WTC11 (cell line): Measurements from ENCODE around the gene CHST15. TPM values are rescaled to one million over a fixed set of nuclear protein-coding genes. Genes with fewer than 3 reads are reported as not detected.

Experiments used
- ATAC-seq: fragments of 200-7000 bp; cut with Tn5 transposase; 2 replicates; pipeline ENCODE4 v1.10.0; 2021; ENCODE audit warnings: mild to moderate bottlenecking, moderate library complexity
- CTCF ChIA-PET: fragments of 300-600 bp; sonication (Branson Sonifier 250); formaldehyde crosslinking; loops from one replicate; lab custom pipeline; 2021; ENCODE audit warnings: antibody characterized with exemption; lab: Charles Lee
- POLR2A ChIA-PET: fragments of 350-600 bp; sonication (Branson Sonifier 250); formaldehyde crosslinking; loops from one replicate; lab custom pipeline; 2021; ENCODE audit warnings: antibody characterized with exemption; lab: Charles Lee
- DNase-seq: peaks from one replicate; pipeline ENCODE4 v3.0.0; 2021; ENCODE audit warnings: low spot score
- H3K27ac Mint-ChIP-seq: 2 replicates; pipeline ENCODE4 v1.8.0; 2021; ENCODE audit warnings: mixed read lengths
- H3K27me3 Mint-ChIP-seq: 2 replicates; pipeline ENCODE4 v1.8.0; 2021; ENCODE audit warnings: low read depth, mild to moderate bottlenecking, moderate library complexity, mixed read lengths
- H3K36me3 Mint-ChIP-seq: 2 replicates; pipeline ENCODE4 v1.8.0; 2021; ENCODE audit warnings: mixed read lengths
- H3K4me1 Mint-ChIP-seq: 2 replicates; pipeline ENCODE4 v1.8.0; 2022; ENCODE audit warnings: mixed read lengths
- H3K4me3 Mint-ChIP-seq: 2 replicates; pipeline ENCODE4 v1.8.0; 2021; ENCODE audit warnings: mild to moderate bottlenecking, moderate library complexity, mixed read lengths
- H3K9me3 Mint-ChIP-seq: 2 replicates; pipeline ENCODE4 v1.8.0; 2021; ENCODE audit warnings: mixed read lengths
- ATF3 ChIP-seq: sonication (generic); formaldehyde crosslinking; conservative IDR thresholded peaks from 2 replicates; pipeline ENCODE4 v1.8.1; 2022; ENCODE audit warnings: mild to moderate bottlenecking, missing genetic modification reagents
- CBFB ChIP-seq: sonication (generic); formaldehyde crosslinking; IDR thresholded peaks from 2 replicates; pipeline ENCODE4 v1.8.1; 2022; ENCODE audit warnings: mild to moderate bottlenecking, low read depth, missing genetic modification reagents
- CTCF ChIP-seq: fragments of 200-600 bp; IDR thresholded peaks from 2 replicates; pipeline ENCODE4 v1.8.0; 2022; ENCODE audit warnings: antibody characterized with exemption
- ESRRA ChIP-seq: sonication (generic); formaldehyde crosslinking; IDR thresholded peaks from 2 replicates; pipeline ENCODE4 v1.8.1; 2022; ENCODE audit warnings: mild to moderate bottlenecking, missing genetic modification reagents, borderline replicate concordance
- ETV6 ChIP-seq: sonication (generic); formaldehyde crosslinking; IDR thresholded peaks from 2 replicates; pipeline ENCODE4 v1.8.1; 2022; ENCODE audit warnings: mild to moderate bottlenecking, missing genetic modification reagents
- FOXP4 ChIP-seq: sonication (generic); formaldehyde crosslinking; IDR thresholded peaks from 2 replicates; pipeline ENCODE4 v1.8.0; 2022; ENCODE audit warnings: mild to moderate bottlenecking, missing genetic modification reagents
- GTF2I ChIP-seq: fragments of 250-450 bp; sonication (Bioruptor Pico); conservative IDR thresholded peaks from 2 replicates; pipeline ENCODE4 v1.4.0; 2021; ENCODE audit warnings: mild to moderate bottlenecking
- HMGA2 ChIP-seq: fragments of 250-450 bp; sonication (Bioruptor Pico); IDR thresholded peaks from 2 replicates; pipeline ENCODE4 v1.4.0; 2021; ENCODE audit warnings: mild to moderate bottlenecking, moderate library complexity
- JAZF1 ChIP-seq: fragments of 250-450 bp; sonication (Bioruptor Pico); IDR thresholded peaks from 2 replicates; pipeline ENCODE4 v1.9.0; 2021; ENCODE audit warnings: moderate library complexity, mild to moderate bottlenecking, inconsistent platforms
- JUN ChIP-seq: sonication (generic); formaldehyde crosslinking; IDR thresholded peaks from 2 replicates; pipeline ENCODE4 v1.8.0; 2023; ENCODE audit warnings: mild to moderate bottlenecking, missing genetic modification reagents
- MYBL2 ChIP-seq: sonication (generic); formaldehyde crosslinking; IDR thresholded peaks from 2 replicates; pipeline ENCODE4 v1.8.1; 2023; ENCODE audit warnings: mild to moderate bottlenecking, moderate library complexity, missing genetic modification reagents
- NFATC4 ChIP-seq: fragments of 250-450 bp; sonication (Bioruptor Pico); IDR thresholded peaks from 2 replicates; pipeline ENCODE4 v1.9.0; 2021; ENCODE audit warnings: mild to moderate bottlenecking
- PREB ChIP-seq: sonication (generic); formaldehyde crosslinking; IDR thresholded peaks from 2 replicates; pipeline ENCODE4 v1.8.1; 2022; ENCODE audit warnings: mild to moderate bottlenecking, missing genetic modification reagents, moderate library complexity, borderline replicate concordance
- PRRX2 ChIP-seq: fragments of 250-450 bp; sonication (Bioruptor Pico); IDR thresholded peaks from 2 replicates; pipeline ENCODE4 v1.8.0; 2021; ENCODE audit warnings: mild to moderate bottlenecking
- SMAD4 ChIP-seq: sonication (generic); formaldehyde crosslinking; IDR thresholded peaks from 2 replicates; pipeline ENCODE4 v1.8.0; 2022; ENCODE audit warnings: mild to moderate bottlenecking, missing genetic modification reagents
- TCF7 ChIP-seq: sonication (generic); formaldehyde crosslinking; IDR thresholded peaks from 2 replicates; pipeline ENCODE4 v1.8.0; 2022; ENCODE audit warnings: mild to moderate bottlenecking, low read depth, missing genetic modification reagents, moderate library complexity
- TEAD4 ChIP-seq: sonication (generic); formaldehyde crosslinking; IDR thresholded peaks from 2 replicates; pipeline ENCODE4 v1.8.0; 2022; ENCODE audit warnings: mild to moderate bottlenecking, missing genetic modification reagents
- USF1 ChIP-seq: sonication (generic); formaldehyde crosslinking; IDR thresholded peaks from 2 replicates; pipeline ENCODE4 v1.8.0; 2022; ENCODE audit warnings: mild to moderate bottlenecking, missing genetic modification reagents
- ZBTB21 ChIP-seq: sonication (generic); formaldehyde crosslinking; IDR thresholded peaks from 2 replicates; pipeline ENCODE4 v1.8.1; 2023; ENCODE audit warnings: mild to moderate bottlenecking, missing genetic modification reagents, borderline replicate concordance
- ZNF121 ChIP-seq: sonication (generic); formaldehyde crosslinking; IDR thresholded peaks from 2 replicates; pipeline ENCODE4 v1.8.0; 2023; ENCODE audit warnings: missing genetic modification reagents
- ZNF232 ChIP-seq: sonication (generic); formaldehyde crosslinking; IDR thresholded peaks from 2 replicates; pipeline ENCODE4 v1.8.0; 2022; ENCODE audit warnings: mild to moderate bottlenecking, missing genetic modification reagents
- ZNF396 ChIP-seq: fragments of 250-450 bp; sonication (Bioruptor Pico); IDR thresholded peaks from 2 replicates; pipeline ENCODE4 v1.8.0; 2021; ENCODE audit warnings: mild to moderate bottlenecking, moderate library complexity, borderline replicate concordance
- ZNF425 ChIP-seq: fragments of 250-450 bp; sonication (Bioruptor Pico); conservative IDR thresholded peaks from 2 replicates; pipeline ENCODE4 v1.9.0; 2021; ENCODE audit warnings: mild to moderate bottlenecking
- ZNF512 ChIP-seq: sonication (generic); formaldehyde crosslinking; IDR thresholded peaks from 2 replicates; pipeline ENCODE4 v1.8.1; 2022; ENCODE audit warnings: missing genetic modification reagents, borderline replicate concordance
- total RNA-seq: library from RNA; stranded (reverse); gene quantifications from 3 replicates; pipeline ENCODE4 v1.2.3, GENCODE V29; 2021

CHST15 gene
- total RNA-seq, 1 experiment from 2014 or later, result 10.7 TPM

- ChIA-PET CTCF (interaction anchor here (0.6 to 1.1 kb wide), 4 partner anchors 14 to 184 kb away, joined by 3 to 4 read pairs (median 4); no protein-coding TSS in a partner anchor), POLR2A (no interaction called here)
- TF ChIP-seq ETV6 (CRISPR knock-in tag) (no peak), USF1 (no peak), TEAD4 (CRISPR knock-in tag) (no peak), ZNF512 (CRISPR knock-in tag) (no peak), FOXP4 (no peak), SMAD4 (CRISPR knock-in tag) (no peak), JUN (CRISPR knock-in tag) (no peak), ZNF232 (CRISPR knock-in tag) (no peak)
- Mint-ChIP-seq H3K9me3 (peaks cover 10% of the 10 kb centered on the region), H3K4me1 (peaks cover 24% of the 10 kb centered on the region), H3K27ac (no peak overlapping the region), H3K4me3 (no peak overlapping the region), H3K27me3 (no peaks in the 10 kb centered on the region), H3K36me3 (peaks cover 34% of the 10 kb centered on the region)
- no peak for ATAC-seq
- DNase-seq, result no peak
These were observed 84.0 kb downstream of the CHST15 start for GRCh38 chr10:124009231-124010015.

- no peak overlapping the region for H3K27ac Mint-ChIP-seq
These were observed 84.7 kb downstream of the CHST15 start for GRCh38 chr10:124008681-124009080.

More at GRCh38 chr10:124008681-124009080, 84.7 kb downstream of the CHST15 start:
- DNase-seq (no peak), ATAC-seq (no peak)
- peaks cover 5% of the 10 kb centered on the region for H3K9me3 Mint-ChIP-seq
- H3K4me1 Mint-ChIP-seq, result peaks cover 20% of the 10 kb centered on the region
- H3K27me3 Mint-ChIP-seq, result no peaks in the 10 kb centered on the region
- ChIA-PET POLR2A (no interaction called here), CTCF (interaction anchor here (0.9 kb wide), 1 partner anchor 14 kb away, joined by 4 read pairs; no protein-coding TSS in a partner anchor)
- H3K36me3 Mint-ChIP-seq, result peaks cover 28% of the 10 kb centered on the region
- no peak overlapping the region for H3K4me3 Mint-ChIP-seq
- TF ChIP-seq ZNF512 (CRISPR knock-in tag) (no peak), ZNF425 (CRISPR knock-in tag) (no peak), TCF7 (CRISPR knock-in tag) (no peak), NFATC4 (CRISPR knock-in tag) (no peak), ZBTB21 (CRISPR knock-in tag) (no peak), PREB (no peak), GTF2I (no peak), CTCF (no peak), ZNF121 (CRISPR knock-in tag) (no peak), MYBL2 (CRISPR knock-in tag) (no peak), ESRRA (CRISPR knock-in tag) (no peak), PRRX2 (CRISPR knock-in tag) (no peak), JAZF1 (CRISPR knock-in tag) (no peak), HMGA2 (CRISPR knock-in tag) (no peak), CBFB (CRISPR knock-in tag) (no peak), ZNF396 (CRISPR knock-in tag) (no peak), ETV6 (CRISPR knock-in tag) (no peak), ATF3 (CRISPR knock-in tag) (no peak)
